HG03280 (cell line): Measurements from ENCODE around the gene COL8A2.
A peak's percentile ranks its signal among the peaks of the same experiment; 100 is the strongest.

Experiments
- ATAC-seq: cut with Tn5 transposase; IDR thresholded peaks from one replicate; pipeline ENCODE4 v1.9.1; 2021; ENCODE audit warnings: mild to moderate bottlenecking, moderate library complexity; ENCODE audit not compliant: unreplicated experiment

COL8A2 gene

GRCh38 chr1:36157973-36158826 lies 33.2 kb upstream of the COL8A2 start:
- ATAC-seq: no peak

GRCh38 chr1:36157115-36157903 lies 32.3 kb upstream of the COL8A2 start:
- no peak for ATAC-seq

- ATAC-seq: no peak
Measured at GRCh38 chr1:36156329-36157114, 31.5 kb upstream of the COL8A2 start.

GRCh38 chr1:36155408-36156328 lies 30.6 kb upstream of the COL8A2 start, which contains the start of gene MAP7D1:
MAP7D1 (plus strand) TSS chr1:36156160; CDS start chr1:36156418, 258 bp downstream.
- peak; percentile 47 for ATAC-seq

GRCh38 chr1:36154765-36155407 lies 29.9 kb upstream of the COL8A2 start:
- no peak for ATAC-seq

- no peak for ATAC-seq
Measured at GRCh38 chr1:36154335-36154734, 29.3 kb upstream of the COL8A2 start.

- no peak for ATAC-seq
Measured at GRCh38 chr1:36153476-36153875, 28.5 kb upstream of the COL8A2 start.

GRCh38 chr1:36151845-36152203 lies 26.8 kb upstream of the COL8A2 start:
- ATAC-seq: no peak

- ATAC-seq: no peak
Measured at GRCh38 chr1:36151134-36151844, 26.3 kb upstream of the COL8A2 start.

- ATAC-seq: peak; percentile 56
Measured at GRCh38 chr1:36150296-36151133, 25.5 kb upstream of the COL8A2 start.

GRCh38 chr1:36149973-36150295 lies 24.9 kb upstream of the COL8A2 start:
- no peak for ATAC-seq

- ATAC-seq: peak; percentile 91
Measured at GRCh38 chr1:36149237-36149972, 24.4 kb upstream of the COL8A2 start, which contains the start of gene TRAPPC3. TRAPPC3 (minus strand) TSS chr1:36149486; CDS start chr1:36149378, 108 bp downstream.

GRCh38 chr1:36148821-36149236 lies 23.8 kb upstream of the COL8A2 start:
- ATAC-seq: no peak

- no peak for ATAC-seq
Measured at GRCh38 chr1:36144413-36144812, 19.4 kb upstream of the COL8A2 start.

GRCh38 chr1:36143424-36143823 lies 18.4 kb upstream of the COL8A2 start:
- ATAC-seq: no peak

- no peak for ATAC-seq
Measured at GRCh38 chr1:36142121-36142520, 17.1 kb upstream of the COL8A2 start.

- no peak for ATAC-seq
Measured at GRCh38 chr1:36139521-36139920, 14.5 kb upstream of the COL8A2 start.
